Measurements from ENCODE around the gene SEMA6A. TPM values are rescaled to one million over a fixed set of nuclear protein-coding genes. Genes with fewer than 3 reads are reported as not detected.

The SEMA6A gene
- total and polyA plus RNA-seq, 4 donors, result 3.7 to 11.4 (median 5.6) TPM

DNA sequence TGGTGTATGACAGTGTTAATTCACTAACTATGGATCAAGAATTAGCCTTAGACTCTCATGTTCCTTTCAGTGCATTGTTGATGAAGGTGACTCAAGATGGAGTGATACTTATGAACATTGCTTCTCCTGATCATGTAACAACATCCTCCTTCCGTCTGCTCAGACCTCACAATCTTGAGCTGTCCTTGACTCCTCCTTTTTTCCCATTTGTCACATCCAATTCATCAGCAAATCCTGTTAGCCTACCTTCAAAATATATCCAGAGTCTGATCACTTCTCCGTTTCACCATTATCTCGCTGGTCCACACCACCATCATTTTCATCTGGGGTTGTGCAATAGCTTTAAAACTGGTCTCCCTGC, 9.2 kb upstream of the SEMA6A start:
- 90% methylated on average over 3 of the region's 3 CpGs for WGBS
- H3K36me3 ChIP-seq (ENCODE audit: control insufficient read depth in 4 of 4, insufficient read depth in 3 of 4, low read depth in 1 of 4, low read length in 3 of 4), result no peaks in the 10 kb centered on the region
- H3K4me3 ChIP-seq (ENCODE audit: low read depth in 1 of 3, low read length in 3 of 3), result no peak overlapping the region
- no peaks in the 10 kb centered on the region for H3K27me3 ChIP-seq (ENCODE audit: control insufficient read depth in 4 of 4, insufficient read depth in 4 of 4, low read length in 3 of 4)
- H3K27ac ChIP-seq (ENCODE audit: low read depth in 1 of 2, low read length in 2 of 2), result no peak overlapping the region
- no peaks in the 10 kb centered on the region for H3K9me3 ChIP-seq (ENCODE audit: control insufficient read depth in 4 of 4, low read length in 3 of 4)
- DNase-seq (ENCODE audit: low spot score), result no peak
- H3K4me1 ChIP-seq (ENCODE audit: control insufficient read depth in 4 of 4, insufficient read depth in 4 of 4, low read length in 3 of 4), result no peaks in the 10 kb centered on the region
- no peak overlapping the region for H3K9ac ChIP-seq (ENCODE audit: low read depth in 1 of 2, low read length in 2 of 2)
- TF ChIP-seq, protein P1, sequence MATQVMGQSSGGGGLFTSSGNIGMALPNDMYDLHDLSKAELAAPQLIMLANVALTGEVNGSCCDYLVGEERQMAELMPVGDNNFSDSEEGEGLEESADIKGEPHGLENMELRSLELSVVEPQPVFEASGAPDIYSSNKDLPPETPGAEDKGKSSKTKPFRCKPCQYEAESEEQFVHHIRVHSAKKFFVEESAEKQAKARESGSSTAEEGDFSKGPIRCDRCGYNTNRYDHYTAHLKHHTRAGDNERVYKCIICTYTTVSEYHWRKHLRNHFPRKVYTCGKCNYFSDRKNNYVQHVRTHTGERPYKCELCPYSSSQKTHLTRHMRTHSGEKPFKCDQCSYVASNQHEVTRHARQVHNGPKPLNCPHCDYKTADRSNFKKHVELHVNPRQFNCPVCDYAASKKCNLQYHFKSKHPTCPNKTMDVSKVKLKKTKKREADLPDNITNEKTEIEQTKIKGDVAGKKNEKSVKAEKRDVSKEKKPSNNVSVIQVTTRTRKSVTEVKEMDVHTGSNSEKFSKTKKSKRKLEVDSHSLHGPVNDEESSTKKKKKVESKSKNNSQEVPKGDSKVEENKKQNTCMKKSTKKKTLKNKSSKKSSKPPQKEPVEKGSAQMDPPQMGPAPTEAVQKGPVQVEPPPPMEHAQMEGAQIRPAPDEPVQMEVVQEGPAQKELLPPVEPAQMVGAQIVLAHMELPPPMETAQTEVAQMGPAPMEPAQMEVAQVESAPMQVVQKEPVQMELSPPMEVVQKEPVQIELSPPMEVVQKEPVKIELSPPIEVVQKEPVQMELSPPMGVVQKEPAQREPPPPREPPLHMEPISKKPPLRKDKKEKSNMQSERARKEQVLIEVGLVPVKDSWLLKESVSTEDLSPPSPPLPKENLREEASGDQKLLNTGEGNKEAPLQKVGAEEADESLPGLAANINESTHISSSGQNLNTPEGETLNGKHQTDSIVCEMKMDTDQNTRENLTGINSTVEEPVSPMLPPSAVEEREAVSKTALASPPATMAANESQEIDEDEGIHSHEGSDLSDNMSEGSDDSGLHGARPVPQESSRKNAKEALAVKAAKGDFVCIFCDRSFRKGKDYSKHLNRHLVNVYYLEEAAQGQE (IDR thresholded peaks at IDR 0.05), result no peak
- no peak for TF ChIP-seq EGR1 (IDR thresholded peaks at IDR 0.05; ENCODE audit: low read depth in 2 of 2)
- TF ChIP-seq GABPA (IDR thresholded peaks at IDR 0.05 in 1 of 2, conservative IDR thresholded peaks at IDR 0.05 in 1 of 2), result no peak
- TF ChIP-seq, protein P2, sequence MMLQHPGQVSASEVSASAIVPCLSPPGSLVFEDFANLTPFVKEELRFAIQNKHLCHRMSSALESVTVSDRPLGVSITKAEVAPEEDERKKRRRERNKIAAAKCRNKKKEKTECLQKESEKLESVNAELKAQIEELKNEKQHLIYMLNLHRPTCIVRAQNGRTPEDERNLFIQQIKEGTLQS (IDR thresholded peaks at IDR 0.05), result no peak
- TF ChIP-seq HNF4G (IDR thresholded peaks at IDR 0.05), result no peak

DNA sequence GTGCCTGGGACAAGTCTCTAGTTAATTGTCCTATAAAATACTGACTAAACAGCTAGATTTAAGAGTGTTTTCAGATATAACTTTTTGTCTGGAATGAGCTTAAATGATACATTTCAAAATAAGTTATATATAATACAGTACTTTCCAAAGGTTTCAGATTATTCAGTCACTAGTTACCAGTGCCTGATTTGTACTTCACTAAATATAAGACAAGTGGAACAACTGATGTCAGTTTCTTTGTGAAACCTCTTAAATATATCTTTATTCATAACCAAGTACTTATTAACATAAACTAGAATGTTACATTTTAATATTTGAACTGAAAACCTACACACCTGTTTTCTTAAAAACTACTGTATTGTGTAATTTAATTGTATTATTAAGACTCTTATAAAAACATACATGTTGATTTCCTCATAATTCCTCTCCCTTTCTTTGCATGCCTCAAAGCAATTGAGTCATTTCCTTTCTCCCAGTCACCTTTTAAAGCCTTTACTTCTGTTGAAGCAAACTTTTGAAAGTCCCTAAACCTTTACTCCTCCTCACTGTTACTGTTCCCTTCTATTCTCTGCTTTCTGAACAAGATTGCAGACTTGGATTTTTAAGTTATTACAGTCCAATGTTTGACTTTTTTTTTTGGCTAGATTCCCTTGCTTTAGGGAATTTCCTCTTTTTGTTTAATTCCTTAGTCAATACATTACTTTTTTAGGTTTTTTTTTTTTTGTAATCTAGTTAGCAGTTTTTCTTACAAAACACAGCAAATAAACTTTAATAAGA, 8.7 kb upstream of the SEMA6A start:
- DNase-seq (ENCODE audit: low spot score), result no peak
- Histone ChIP-seq H3K4me1 (ENCODE audit: control insufficient read depth in 4 of 4, insufficient read depth in 4 of 4, low read length in 3 of 4) (no peaks in the 10 kb centered on the region), H3K4me3 (ENCODE audit: low read depth in 1 of 3, low read length in 3 of 3) (no peak overlapping the region), H3K9me3 (ENCODE audit: control insufficient read depth in 4 of 4, low read length in 3 of 4) (no peaks in the 10 kb centered on the region), H3K27me3 (ENCODE audit: control insufficient read depth in 4 of 4, insufficient read depth in 4 of 4, low read length in 3 of 4) (no peaks in the 10 kb centered on the region), H3K27ac (ENCODE audit: low read depth in 1 of 2, low read length in 2 of 2) (no peak overlapping the region), H3K9ac (ENCODE audit: low read depth in 1 of 2, low read length in 2 of 2) (no peak overlapping the region), H3K36me3 (ENCODE audit: control insufficient read depth in 4 of 4, insufficient read depth in 3 of 4, low read depth in 1 of 4, low read length in 3 of 4) (no peaks in the 10 kb centered on the region)
- TF ChIP-seq, protein P3, sequence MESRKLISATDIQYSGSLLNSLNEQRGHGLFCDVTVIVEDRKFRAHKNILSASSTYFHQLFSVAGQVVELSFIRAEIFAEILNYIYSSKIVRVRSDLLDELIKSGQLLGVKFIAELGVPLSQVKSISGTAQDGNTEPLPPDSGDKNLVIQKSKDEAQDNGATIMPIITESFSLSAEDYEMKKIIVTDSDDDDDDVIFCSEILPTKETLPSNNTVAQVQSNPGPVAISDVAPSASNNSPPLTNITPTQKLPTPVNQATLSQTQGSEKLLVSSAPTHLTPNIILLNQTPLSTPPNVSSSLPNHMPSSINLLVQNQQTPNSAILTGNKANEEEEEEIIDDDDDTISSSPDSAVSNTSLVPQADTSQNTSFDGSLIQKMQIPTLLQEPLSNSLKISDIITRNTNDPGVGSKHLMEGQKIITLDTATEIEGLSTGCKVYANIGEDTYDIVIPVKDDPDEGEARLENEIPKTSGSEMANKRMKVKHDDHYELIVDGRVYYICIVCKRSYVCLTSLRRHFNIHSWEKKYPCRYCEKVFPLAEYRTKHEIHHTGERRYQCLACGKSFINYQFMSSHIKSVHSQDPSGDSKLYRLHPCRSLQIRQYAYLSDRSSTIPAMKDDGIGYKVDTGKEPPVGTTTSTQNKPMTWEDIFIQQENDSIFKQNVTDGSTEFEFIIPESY (IDR thresholded peaks at IDR 0.05), result no peak
- TF ChIP-seq SP1 (IDR thresholded peaks at IDR 0.05) (no peak), HNF4A (conservative IDR thresholded peaks at IDR 0.05) (no peak), HNF4G (IDR thresholded peaks at IDR 0.05) (no peak), RXRA (IDR thresholded peaks at IDR 0.05) (no peak), EGR1 (IDR thresholded peaks at IDR 0.05; ENCODE audit: low read depth in 2 of 2) (no peak), NR2F2 (IDR thresholded peaks at IDR 0.05) (no peak)
- TF ChIP-seq, protein P2 (IDR thresholded peaks at IDR 0.05), result no peak
- TF ChIP-seq, protein P4, sequence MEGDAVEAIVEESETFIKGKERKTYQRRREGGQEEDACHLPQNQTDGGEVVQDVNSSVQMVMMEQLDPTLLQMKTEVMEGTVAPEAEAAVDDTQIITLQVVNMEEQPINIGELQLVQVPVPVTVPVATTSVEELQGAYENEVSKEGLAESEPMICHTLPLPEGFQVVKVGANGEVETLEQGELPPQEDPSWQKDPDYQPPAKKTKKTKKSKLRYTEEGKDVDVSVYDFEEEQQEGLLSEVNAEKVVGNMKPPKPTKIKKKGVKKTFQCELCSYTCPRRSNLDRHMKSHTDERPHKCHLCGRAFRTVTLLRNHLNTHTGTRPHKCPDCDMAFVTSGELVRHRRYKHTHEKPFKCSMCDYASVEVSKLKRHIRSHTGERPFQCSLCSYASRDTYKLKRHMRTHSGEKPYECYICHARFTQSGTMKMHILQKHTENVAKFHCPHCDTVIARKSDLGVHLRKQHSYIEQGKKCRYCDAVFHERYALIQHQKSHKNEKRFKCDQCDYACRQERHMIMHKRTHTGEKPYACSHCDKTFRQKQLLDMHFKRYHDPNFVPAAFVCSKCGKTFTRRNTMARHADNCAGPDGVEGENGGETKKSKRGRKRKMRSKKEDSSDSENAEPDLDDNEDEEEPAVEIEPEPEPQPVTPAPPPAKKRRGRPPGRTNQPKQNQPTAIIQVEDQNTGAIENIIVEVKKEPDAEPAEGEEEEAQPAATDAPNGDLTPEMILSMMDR (IDR thresholded peaks at IDR 0.05; ENCODE audit: low read depth, low read length, missing input control), result no peak

Measured in liver (tissue), 9 donors.